Endodermal cell (in vitro differentiated cells): ENCODE data around the gene TM4SF4. TPM values are rescaled to one million over a fixed set of nuclear protein-coding genes. Genes with fewer than 3 reads are reported as not detected.

ENCODE experiments used
- DNase-seq: peaks from one replicate; pipeline ENCODE4 v3.0.0-alpha.2; 2017
- H3K27ac ChIP-seq: 2 replicates; pipeline ENCODE4 v1.5.1; 2013; ENCODE audit warnings: mild to moderate bottlenecking, low read depth, low read length, moderate library complexity
- H3K27me3 ChIP-seq: 2 replicates; pipeline ENCODE4 v1.6.1; 2013; ENCODE audit warnings: mild to moderate bottlenecking, low read length, moderate library complexity; ENCODE audit not compliant: insufficient read depth, control insufficient read depth, poor library complexity, severe bottlenecking
- H3K36me3 ChIP-seq: 2 replicates; pipeline ENCODE4 v1.7.0; 2013; ENCODE audit warnings: mild to moderate bottlenecking, low read length, moderate library complexity; ENCODE audit not compliant: control insufficient read depth, insufficient read depth
- H3K4me1 ChIP-seq: one replicate; pipeline ENCODE4 v1.7.0; 2013; ENCODE audit warnings: low read length; ENCODE audit not compliant: control insufficient read depth, insufficient read depth
- H3K4me3 ChIP-seq: 2 replicates; pipeline ENCODE4 v1.5.1; 2013; ENCODE audit warnings: mild to moderate bottlenecking, low read length, moderate library complexity
- H3K9ac ChIP-seq: 2 replicates; pipeline ENCODE4 v1.6.1; 2013; ENCODE audit warnings: mild to moderate bottlenecking, low read length, moderate library complexity; ENCODE audit not compliant: poor library complexity, severe bottlenecking; ENCODE audit errors: extremely low read depth
- H3K9me3 ChIP-seq: 2 replicates; pipeline ENCODE4 v1.6.1; 2013; ENCODE audit warnings: mild to moderate bottlenecking, low read length, moderate library complexity; ENCODE audit not compliant: control insufficient read depth
- H3K27ac Mint-ChIP-seq: 2 replicates; pipeline ENCODE4 v1.8.0; 2020; ENCODE audit warnings: mixed read lengths
- H3K27me3 Mint-ChIP-seq: 2 replicates; pipeline ENCODE4 v1.8.0; 2021; ENCODE audit warnings: mild to moderate bottlenecking, mixed read lengths; ENCODE audit not compliant: insufficient read depth
- H3K36me3 Mint-ChIP-seq: 2 replicates; pipeline ENCODE4 v1.8.0; 2020; ENCODE audit warnings: low read depth, mixed read lengths
- H3K4me1 Mint-ChIP-seq: 2 replicates; pipeline ENCODE4 v1.8.0; 2020; ENCODE audit warnings: mixed read lengths
- H3K4me3 Mint-ChIP-seq: 2 replicates; pipeline ENCODE4 v1.8.0; 2020; ENCODE audit warnings: mild to moderate bottlenecking, moderate library complexity, mixed read lengths
- H3K9me3 Mint-ChIP-seq: 2 replicates; pipeline ENCODE4 v1.8.0; 2020; ENCODE audit warnings: mild to moderate bottlenecking, mixed read lengths
- WGBS, 2 experiments: methylation state at CpG; one replicate each; pipeline versions ENCODE4 v1.1.5 to v1.1.7; 2013; ENCODE audit warnings: missing lambda C conversion rate in 2 of 2, mixed read lengths in 1 of 2; ENCODE audit not compliant: insufficient coverage in 1 of 2, insufficient read length in 1 of 2; 5-methylcytosine and 5-hydroxymethylcytosine counted together
- total RNA-seq, 2 donors: library from RNA; stranded (reverse); fragmentation: NEBNext Ultra II Directional in 1 of 2; extraction: Animal tissue kit (Norgen Biotek cat#: 25700) in 1 of 2; gene quantifications; 2 replicates in 1 of 2; 3 replicates in 1 of 2; pipeline ENCODE4 v1.2.1, GENCODE V29; 2021
- TF ChIP-seq, protein P1 (sequence below): fragments of 200-600 bp; sonication (generic); conservative IDR thresholded peaks from 2 replicates; pipeline ENCODE4 v1.5.0; 2021; ENCODE audit warnings: antibody characterized with exemption, mild to moderate bottlenecking

Gene TM4SF4
- total RNA-seq, 2 donors from 2014 or later, result not detected

DNA sequence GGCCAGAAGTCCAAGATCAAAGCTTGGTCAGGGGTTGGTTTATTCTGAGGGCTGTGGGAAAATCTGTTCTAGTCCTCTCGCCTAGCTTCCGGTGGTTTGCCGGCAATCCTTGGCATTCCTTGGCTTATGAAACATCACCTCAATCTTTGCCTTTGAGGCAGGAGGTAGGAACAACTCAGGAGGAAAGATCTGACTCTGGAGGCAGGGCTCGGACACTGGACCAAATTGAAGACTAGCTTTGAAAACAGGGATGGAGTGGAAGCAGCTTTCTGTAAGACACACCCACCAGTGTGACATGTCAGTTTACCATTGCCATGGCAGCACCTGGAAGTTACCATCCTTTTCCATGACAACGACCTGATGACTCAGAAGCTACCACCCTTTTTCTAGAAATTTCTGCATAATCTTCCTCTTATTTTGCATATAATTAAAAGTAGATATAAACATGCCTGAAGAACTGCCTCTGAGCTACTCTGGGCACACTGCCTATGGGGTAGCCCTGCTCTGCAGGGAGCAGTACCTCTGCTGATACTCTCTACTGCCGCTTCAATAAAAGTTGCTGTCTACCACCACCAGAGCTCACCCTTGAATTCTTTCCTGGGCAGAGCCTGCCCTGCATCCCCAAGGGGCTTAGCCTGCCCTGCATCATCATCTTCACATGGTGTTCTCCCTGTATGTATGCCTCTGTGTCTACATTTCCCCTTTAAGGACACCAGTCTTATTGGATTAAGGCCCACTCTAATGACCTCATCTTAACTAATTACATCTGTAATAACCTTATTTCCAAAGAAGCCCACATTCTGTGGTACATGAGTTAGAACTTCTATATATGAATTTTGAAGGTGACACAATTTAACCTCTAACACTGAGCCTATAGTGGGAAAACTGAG is 38.3 kb upstream of the TM4SF4 start:
- Mint-ChIP-seq H3K27ac (no peak overlapping the region), H3K4me1 (no peaks in the 10 kb centered on the region), H3K9me3 (no peaks in the 10 kb centered on the region), H3K4me3 (no peak overlapping the region), H3K27me3 (no peaks in the 10 kb centered on the region), H3K36me3 (no peaks in the 10 kb centered on the region)
- Histone ChIP-seq H3K27ac (no peak overlapping the region), H3K4me3 (no peak overlapping the region), H3K36me3 (no peaks in the 10 kb centered on the region), H3K9me3 (no peaks in the 10 kb centered on the region), H3K4me1 (no peaks in the 10 kb centered on the region), H3K9ac (no peak overlapping the region), H3K27me3 (no peaks in the 10 kb centered on the region)
- no peak for DNase-seq
- WGBS, 2 experiments, result 93 to 96% methylated on average over 4 to 6 of the region's 6 CpGs
- TF ChIP-seq, protein P1, sequence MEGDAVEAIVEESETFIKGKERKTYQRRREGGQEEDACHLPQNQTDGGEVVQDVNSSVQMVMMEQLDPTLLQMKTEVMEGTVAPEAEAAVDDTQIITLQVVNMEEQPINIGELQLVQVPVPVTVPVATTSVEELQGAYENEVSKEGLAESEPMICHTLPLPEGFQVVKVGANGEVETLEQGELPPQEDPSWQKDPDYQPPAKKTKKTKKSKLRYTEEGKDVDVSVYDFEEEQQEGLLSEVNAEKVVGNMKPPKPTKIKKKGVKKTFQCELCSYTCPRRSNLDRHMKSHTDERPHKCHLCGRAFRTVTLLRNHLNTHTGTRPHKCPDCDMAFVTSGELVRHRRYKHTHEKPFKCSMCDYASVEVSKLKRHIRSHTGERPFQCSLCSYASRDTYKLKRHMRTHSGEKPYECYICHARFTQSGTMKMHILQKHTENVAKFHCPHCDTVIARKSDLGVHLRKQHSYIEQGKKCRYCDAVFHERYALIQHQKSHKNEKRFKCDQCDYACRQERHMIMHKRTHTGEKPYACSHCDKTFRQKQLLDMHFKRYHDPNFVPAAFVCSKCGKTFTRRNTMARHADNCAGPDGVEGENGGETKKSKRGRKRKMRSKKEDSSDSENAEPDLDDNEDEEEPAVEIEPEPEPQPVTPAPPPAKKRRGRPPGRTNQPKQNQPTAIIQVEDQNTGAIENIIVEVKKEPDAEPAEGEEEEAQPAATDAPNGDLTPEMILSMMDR, result no peak

DNA sequence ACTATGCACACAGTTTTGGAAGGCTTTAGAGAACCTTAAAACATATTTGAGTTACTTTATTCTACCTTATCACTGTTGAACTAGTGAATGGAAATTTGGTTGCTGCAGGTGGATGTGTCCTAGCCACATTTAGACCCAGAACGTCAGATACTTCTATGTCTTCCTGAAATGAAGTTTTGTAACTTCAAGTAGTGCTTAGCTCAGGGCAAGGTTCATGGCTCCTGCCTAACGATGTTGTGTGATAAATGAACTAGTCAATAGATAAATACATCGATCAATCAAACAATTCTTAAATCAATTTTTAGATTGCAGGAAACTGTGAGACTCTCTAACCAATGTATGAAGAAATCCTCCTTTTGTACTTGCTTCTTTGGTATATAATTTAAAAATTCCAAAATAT is 37.2 kb upstream of the TM4SF4 start:
- H3K27ac ChIP-seq, result no peak overlapping the region
- Mint-ChIP-seq H3K27ac (no peak overlapping the region), H3K36me3 (no peaks in the 10 kb centered on the region), H3K9me3 (no peaks in the 10 kb centered on the region), H3K4me1 (no peaks in the 10 kb centered on the region), H3K27me3 (no peaks in the 10 kb centered on the region), H3K4me3 (no peak overlapping the region)
- H3K36me3 ChIP-seq, result no peaks in the 10 kb centered on the region
- no peak for DNase-seq
- no peaks in the 10 kb centered on the region for H3K4me1 ChIP-seq
- WGBS, 2 experiments, result 75 to 80% methylated on average over 1 to 3 of the region's 3 CpGs
- TF ChIP-seq, protein P1, result no peak
- H3K27me3 ChIP-seq, result no peaks in the 10 kb centered on the region
- no peak overlapping the region for H3K4me3 ChIP-seq
- H3K9ac ChIP-seq, result no peak overlapping the region
- H3K9me3 ChIP-seq, result no peaks in the 10 kb centered on the region

DNA sequence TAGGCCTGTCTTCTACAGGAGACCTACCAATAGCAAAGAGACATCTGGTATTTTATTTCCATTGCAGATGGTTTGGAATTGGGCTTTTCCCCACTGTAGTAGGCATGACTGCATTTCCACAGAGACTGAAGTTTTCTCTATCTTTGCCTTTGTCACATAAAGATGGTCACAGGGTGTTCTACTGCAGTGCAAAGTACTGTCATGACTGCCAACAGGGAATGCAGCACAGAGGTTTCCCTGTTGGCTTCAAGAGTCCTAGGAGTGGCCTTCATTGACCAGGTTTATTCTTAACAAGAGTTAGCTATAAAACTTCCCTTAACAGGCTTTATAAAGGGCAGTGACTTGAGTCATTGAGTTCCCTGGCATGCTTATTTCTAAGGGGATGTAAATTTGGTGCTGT is 36.8 kb upstream of the TM4SF4 start:
- Histone ChIP-seq H3K27me3 (no peaks in the 10 kb centered on the region), H3K27ac (no peak overlapping the region), H3K9ac (no peak overlapping the region), H3K4me1 (no peaks in the 10 kb centered on the region), H3K4me3 (no peak overlapping the region), H3K36me3 (no peaks in the 10 kb centered on the region), H3K9me3 (no peaks in the 10 kb centered on the region)
- DNase-seq, result no peak
- no peaks in the 10 kb centered on the region for H3K4me1 Mint-ChIP-seq
- no peaks in the 10 kb centered on the region for H3K27me3 Mint-ChIP-seq
- H3K36me3 Mint-ChIP-seq, result no peaks in the 10 kb centered on the region
- TF ChIP-seq, protein P1, result no peak
- no peaks in the 10 kb centered on the region for H3K9me3 Mint-ChIP-seq
- H3K27ac Mint-ChIP-seq, result no peak overlapping the region
- H3K4me3 Mint-ChIP-seq, result no peak overlapping the region
